Stimulated activated CD8-positive, alpha-beta memory T cell treated with anti-CD3 and anti-CD28 coated beads, Interleukin-4, amount 100 ng/mL, for 48 hours (primary cell): ENCODE data around the gene UGP2.
A peak's percentile ranks its signal among the peaks of the same experiment; 100 is the strongest.
"Not testable (repeated sequence)": the region's sequence is repeated elsewhere in the genome, so short reads cannot be mapped to it uniquely, and the experiment has no call there.

Experiments used
- DNase-seq: peaks from one replicate; pipeline ENCODE4 v3.0.0-alpha.2; 2020

Gene UGP2

GRCh38 chr2:63841254-63842022 lies at the start of gene UGP2:
TSS of gene UGP2 (plus strand) at chr2:63841896. CDS start at chr2:63842186, 290 bp downstream.
- peak; percentile 88 for DNase-seq

GRCh38 chr2:63792530-63792929 lies 49.2 kb upstream of the UGP2 start:
- no peak for DNase-seq

- DNase-seq, result no peak
Observed at GRCh38 chr2:63796366-63796765, 45.3 kb upstream of the UGP2 start.

- DNase-seq, result no peak
Observed at GRCh38 chr2:63796796-63797195, 44.9 kb upstream of the UGP2 start.

- DNase-seq, result no peak
Observed at GRCh38 chr2:63801455-63801854, 40.2 kb upstream of the UGP2 start.

- no peak for DNase-seq
Observed at GRCh38 chr2:63805412-63805811, 36.3 kb upstream of the UGP2 start.

- not testable (repeated sequence) for DNase-seq
Observed at GRCh38 chr2:63808036-63808435, 33.7 kb upstream of the UGP2 start.

GRCh38 chr2:63808911-63809310 lies 32.8 kb upstream of the UGP2 start:
- DNase-seq, result not testable (repeated sequence)

- no peak for DNase-seq
Observed at GRCh38 chr2:63811063-63811462, 30.6 kb upstream of the UGP2 start.

- DNase-seq, result not testable (repeated sequence)
Observed at GRCh38 chr2:63811870-63812269, 29.8 kb upstream of the UGP2 start.

- DNase-seq, result no peak
Observed at GRCh38 chr2:63814114-63814513, 27.6 kb upstream of the UGP2 start.

- no peak for DNase-seq
Observed at GRCh38 chr2:63817382-63817781, 24.3 kb upstream of the UGP2 start.

GRCh38 chr2:63818271-63818670 lies 23.4 kb upstream of the UGP2 start:
- DNase-seq, result no peak

GRCh38 chr2:63819256-63819655 lies 22.4 kb upstream of the UGP2 start:
- DNase-seq, result no peak

- no peak for DNase-seq
Observed at GRCh38 chr2:63819765-63820717, 21.7 kb upstream of the UGP2 start.

GRCh38 chr2:63820969-63821368 lies 20.7 kb upstream of the UGP2 start:
- no peak for DNase-seq

- DNase-seq, result no peak
Observed at GRCh38 chr2:63821396-63821795, 20.3 kb upstream of the UGP2 start.

GRCh38 chr2:63822478-63822877 lies 19.2 kb upstream of the UGP2 start:
- DNase-seq, result no peak

GRCh38 chr2:63827749-63828148 lies 13.9 kb upstream of the UGP2 start:
- no peak for DNase-seq

GRCh38 chr2:63831176-63831575 lies 10.5 kb upstream of the UGP2 start:
- DNase-seq, result no peak

- no peak for DNase-seq
Observed at GRCh38 chr2:63834401-63834800, 7.3 kb upstream of the UGP2 start.

GRCh38 chr2:63837036-63837594 lies 4.6 kb upstream of the UGP2 start:
- DNase-seq, result no peak

GRCh38 chr2:63840081-63840784 lies 1.5 kb upstream of the UGP2 start:
- no peak for DNase-seq
